ENCODE data around the gene C4orf36. TPM values are rescaled to one million over a fixed set of nuclear protein-coding genes. Genes with fewer than 3 reads are reported as not detected.
A peak's percentile ranks its signal among the peaks of the same experiment; 100 is the strongest.

The C4orf36 gene
- total RNA-seq, 1 donor from 2014 or later = 2.3 TPM

GRCh38 chr4:86935853-86936733 lies 43.9 kb upstream of the C4orf36 start:
- TF ChIP-seq, protein P1, sequence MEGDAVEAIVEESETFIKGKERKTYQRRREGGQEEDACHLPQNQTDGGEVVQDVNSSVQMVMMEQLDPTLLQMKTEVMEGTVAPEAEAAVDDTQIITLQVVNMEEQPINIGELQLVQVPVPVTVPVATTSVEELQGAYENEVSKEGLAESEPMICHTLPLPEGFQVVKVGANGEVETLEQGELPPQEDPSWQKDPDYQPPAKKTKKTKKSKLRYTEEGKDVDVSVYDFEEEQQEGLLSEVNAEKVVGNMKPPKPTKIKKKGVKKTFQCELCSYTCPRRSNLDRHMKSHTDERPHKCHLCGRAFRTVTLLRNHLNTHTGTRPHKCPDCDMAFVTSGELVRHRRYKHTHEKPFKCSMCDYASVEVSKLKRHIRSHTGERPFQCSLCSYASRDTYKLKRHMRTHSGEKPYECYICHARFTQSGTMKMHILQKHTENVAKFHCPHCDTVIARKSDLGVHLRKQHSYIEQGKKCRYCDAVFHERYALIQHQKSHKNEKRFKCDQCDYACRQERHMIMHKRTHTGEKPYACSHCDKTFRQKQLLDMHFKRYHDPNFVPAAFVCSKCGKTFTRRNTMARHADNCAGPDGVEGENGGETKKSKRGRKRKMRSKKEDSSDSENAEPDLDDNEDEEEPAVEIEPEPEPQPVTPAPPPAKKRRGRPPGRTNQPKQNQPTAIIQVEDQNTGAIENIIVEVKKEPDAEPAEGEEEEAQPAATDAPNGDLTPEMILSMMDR (IDR thresholded peaks at IDR 0.05) = no peak
- Histone ChIP-seq H3K4me3 (peak overlapping the region; percentile 91), H3K4me1 (peaks cover 37% of the 10 kb centered on the region), H3K27ac (peak overlapping the region; percentile 97), H3K9me3 (no peaks in the 10 kb centered on the region), H3K36me3 (no peaks in the 10 kb centered on the region), H3K27me3 (no peaks in the 10 kb centered on the region)
- ATAC-seq (peak; percentile 45), DNase-seq (peak; percentile 82)
- intact Hi-C loops (cut with DNase I) = loop anchor here (10.0 kb wide), 1 partner anchor 69 kb away; no protein-coding TSS in a partner anchor

GRCh38 chr4:86935566-86935852 lies 43.3 kb upstream of the C4orf36 start:
- DNase-seq (no peak), ATAC-seq (no peak)
- intact Hi-C loops (cut with DNase I) = loop anchor here (10.0 kb wide), 1 partner anchor 69 kb away; no protein-coding TSS in a partner anchor
- H3K4me1 ChIP-seq = peaks cover 37% of the 10 kb centered on the region
- H3K36me3 ChIP-seq = no peaks in the 10 kb centered on the region
- H3K9me3 ChIP-seq = no peaks in the 10 kb centered on the region
- peak overlapping the region; percentile 91 for H3K4me3 ChIP-seq
- TF ChIP-seq, protein P1 (IDR thresholded peaks at IDR 0.05) = no peak
- peak overlapping the region; percentile 97 for H3K27ac ChIP-seq
- H3K27me3 ChIP-seq = no peaks in the 10 kb centered on the region

DNA sequence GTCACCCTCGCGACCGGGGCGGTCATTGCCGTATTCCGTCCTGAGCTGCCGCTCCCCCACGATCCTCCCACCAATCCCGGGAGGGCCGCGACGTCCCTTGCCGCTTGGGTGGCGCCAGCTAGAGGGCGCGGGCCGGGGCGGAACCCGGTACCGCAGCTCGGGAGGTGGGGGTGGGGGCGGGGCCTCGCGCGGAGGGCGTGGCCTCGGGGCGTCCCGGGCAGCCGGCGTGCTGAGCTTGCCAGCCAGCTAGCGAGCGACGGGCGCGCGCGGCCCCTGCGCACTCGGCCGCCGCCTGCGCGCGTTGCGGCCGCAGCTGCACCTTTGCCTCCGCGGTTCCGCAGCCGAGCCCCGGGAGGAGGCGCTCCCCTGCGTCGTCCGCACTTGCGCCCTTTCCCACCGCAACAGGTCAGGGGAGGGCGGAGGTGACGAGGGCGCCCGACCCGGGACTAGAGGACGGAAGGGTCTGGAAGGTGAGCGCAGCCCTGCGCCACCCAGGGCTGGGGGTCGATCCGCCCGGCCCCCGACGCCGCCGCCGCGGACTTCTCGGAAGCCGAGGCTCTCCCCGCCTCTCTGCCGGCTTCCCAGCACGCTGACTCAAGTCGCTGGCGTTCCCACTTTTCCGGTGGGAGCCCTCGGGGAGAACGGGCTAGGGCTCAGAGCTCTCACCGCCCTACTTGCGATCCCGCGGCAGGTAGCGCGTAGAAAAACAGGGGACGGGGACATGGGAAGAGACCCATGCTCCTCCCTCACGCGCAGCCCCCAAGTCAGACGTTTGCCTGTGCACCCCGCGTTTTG lies 42.7 kb upstream of the C4orf36 start, which contains the start of gene AFF1:
Gene AFF1, plus strand, starts transcription at position 241 of the 795 bp plus-strand sequence. CDS start 13,523 bp downstream, outside the sequence.
- Histone ChIP-seq H3K27ac (peak within 1 kb of the TSS; percentile 97), H3K4me3 (peak within 1 kb of the TSS; percentile 91), H3K4me1 (peaks cover 33% of the 10 kb centered on the region), H3K27me3 (no peaks in the 10 kb centered on the region), H3K9me3 (no peaks in the 10 kb centered on the region), H3K36me3 (no peaks in the 10 kb centered on the region)
- DNase-seq (peak; percentile 98), ATAC-seq (peak; percentile 97)
- intact Hi-C loops (cut with DNase I) = loop anchor here (10.0 kb wide), 1 partner anchor 70 kb away; no protein-coding TSS in a partner anchor
- TF ChIP-seq, protein P1 (IDR thresholded peaks at IDR 0.05) = peak; percentile 42

GRCh38 chr4:86934147-86934770 lies 42.0 kb upstream of the C4orf36 start:
- Histone ChIP-seq H3K4me3 (peak overlapping the region; percentile 91), H3K27me3 (no peaks in the 10 kb centered on the region), H3K36me3 (no peaks in the 10 kb centered on the region), H3K27ac (peak overlapping the region; percentile 89), H3K9me3 (no peaks in the 10 kb centered on the region), H3K4me1 (peaks cover 26% of the 10 kb centered on the region)
- intact Hi-C loops (cut with DNase I) = loop anchor here (10.0 kb wide), 1 partner anchor 71 kb away; no protein-coding TSS in a partner anchor
- TF ChIP-seq, protein P1 (IDR thresholded peaks at IDR 0.05) = no peak
- ATAC-seq (no peak), DNase-seq (no peak)
